SIG-M5 treated with dmso at 0.1 percent for 504 hours (cell line): ENCODE measurements around the gene SIT1.

ENCODE experiments used
- DNase-seq: peaks from one replicate; lab custom pipeline; 2025; ENCODE audit not compliant: unreplicated experiment; lab: John Stamatoyannopoulos, UW

SIT1 gene

GRCh38 chr9:35608221-35608620 is 42.5 kb downstream of the SIT1 start:
- DNase-seq = no peak

DNA sequence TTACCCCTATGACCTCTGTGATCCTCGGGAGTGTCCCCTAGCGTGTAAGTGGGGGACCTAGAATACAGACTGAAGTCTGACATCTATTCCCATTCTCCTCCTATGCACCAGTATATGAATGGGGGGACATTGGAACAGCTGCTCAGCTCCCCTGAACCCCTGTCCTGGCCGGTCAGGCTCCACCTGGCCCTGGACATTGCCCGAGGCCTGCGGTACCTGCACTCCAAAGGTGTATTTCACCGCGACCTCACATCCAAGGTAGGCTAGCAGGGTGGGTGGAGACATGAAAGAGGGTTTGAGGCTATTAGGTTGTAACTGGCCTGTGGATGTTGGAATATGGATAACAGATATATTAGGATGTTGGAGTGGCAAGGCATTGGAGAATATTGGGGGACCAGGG is 44.0 kb downstream of the SIT1 start:
- DNase-seq = no peak

DNA sequence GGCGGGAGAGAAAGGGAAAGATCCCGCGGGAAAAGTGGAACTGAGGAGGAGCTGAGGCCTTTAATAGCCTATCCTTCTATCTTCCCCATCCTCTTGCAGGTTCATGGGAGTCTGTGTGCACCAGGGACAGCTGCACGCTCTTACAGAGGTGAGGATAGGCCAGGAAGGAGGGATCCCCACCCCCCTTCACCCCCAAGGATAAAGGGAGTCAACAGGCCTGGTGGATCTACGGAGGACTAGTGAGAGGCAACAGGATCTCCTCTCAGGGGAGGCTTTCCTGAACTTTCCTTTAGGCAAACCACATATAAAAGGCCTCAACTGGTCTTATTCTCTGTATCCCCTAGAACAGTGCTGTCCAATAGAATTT is 44.6 kb downstream of the SIT1 start:
- no peak for DNase-seq

- DNase-seq = no peak
These were observed 45.2 kb downstream of the SIT1 start for GRCh38 chr9:35605351-35606137.

- DNase-seq = no peak
These were observed 46.0 kb downstream of the SIT1 start, which contains the start of gene TESK1 for GRCh38 chr9:35604578-35605350. TESK1 (plus strand) TSS chr9:35605262; CDS start chr9:35605620, 358 bp downstream.

GRCh38 chr9:35603986-35604577 is 46.6 kb downstream of the SIT1 start:
- DNase-seq = peak; percentile 98

GRCh38 chr9:35603506-35603985 is 47.2 kb downstream of the SIT1 start:
- DNase-seq = peak; percentile 58

DNA sequence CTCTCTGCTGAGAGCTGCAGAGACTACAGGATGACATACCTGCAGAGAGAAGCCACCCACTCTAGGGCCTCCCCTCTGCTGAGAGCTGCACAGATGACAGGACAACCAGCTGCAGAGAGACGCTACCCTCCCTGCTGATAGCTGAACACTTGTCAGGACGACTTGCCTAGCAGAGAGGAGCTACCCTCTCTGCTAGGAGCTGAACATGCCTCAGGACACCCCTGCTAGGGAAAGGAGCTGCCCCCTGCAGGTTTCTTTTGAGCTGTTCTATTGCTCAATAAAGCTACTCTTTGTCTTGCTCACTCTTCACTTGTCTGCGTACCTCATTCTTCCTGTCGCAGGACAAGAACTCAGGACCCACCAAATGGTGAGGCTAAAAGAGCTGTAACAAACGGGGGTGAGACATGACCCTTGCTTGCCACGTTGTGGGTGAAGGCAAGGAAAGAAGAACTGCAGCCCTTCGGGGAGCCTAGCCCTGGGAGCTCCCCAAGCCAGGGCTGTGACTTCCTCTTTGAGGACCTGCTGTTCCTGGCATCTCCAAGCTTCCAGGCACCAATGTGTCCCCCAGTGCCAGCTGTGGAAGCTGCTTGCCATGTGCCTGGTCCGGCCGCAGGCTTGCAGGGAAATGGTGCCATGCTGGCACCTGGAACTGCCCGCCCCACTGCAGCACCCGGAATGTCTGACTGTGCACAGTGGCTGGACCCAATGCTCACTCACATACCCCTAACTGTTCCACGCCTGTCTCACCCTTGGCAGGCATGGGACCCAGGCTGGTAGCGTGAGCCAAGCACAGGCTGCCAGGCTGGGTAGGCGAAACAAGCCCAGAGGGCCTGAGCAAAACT is 50.7 kb downstream of the SIT1 start:
- peak; percentile 31 for DNase-seq
